ENCODE measurements around the gene MYO18B. TPM values are rescaled to one million over a fixed set of nuclear protein-coding genes. Genes with fewer than 3 reads are reported as not detected.

Gene MYO18B
- total and polyA plus RNA-seq, 2 donors (not counting 1 experiment from before 2014, with no cell fraction given), result 0.15 TPM; not detected in 1

GRCh38 chr22:26057731-26058130 is 315.7 kb downstream of the MYO18B start:
- no peak overlapping the region for H3K4me2 ChIP-seq (replicated peaks; ENCODE audit: low read depth, low read length, poor library complexity, severe bottlenecking)
- H3K9ac ChIP-seq (ENCODE audit: low read length), result no peak overlapping the region
- ATAC-seq (ENCODE audit: low read depth), result no peak
- H3K79me2 ChIP-seq (ENCODE audit: control insufficient read depth, insufficient read depth, low read length), result no peaks in the 10 kb centered on the region
- no peak overlapping the region for H2AFZ ChIP-seq (ENCODE audit: insufficient read depth, low read depth, low read length, poor library complexity, severe bottlenecking)
- Mint-ChIP-seq H3K9me3 (ENCODE audit: insufficient read depth) (no peaks in the 10 kb centered on the region), H3K4me3 (no peak overlapping the region), H3K27me3 (peaks cover 66% of the 10 kb centered on the region), H3K27ac (no peak overlapping the region), H3K4me1 (no peaks in the 10 kb centered on the region)
- no peak for DNase-seq
- H3K4me3 ChIP-seq (ENCODE audit: control extremely low read depth in 1 of 5, extremely low read depth in 1 of 5, insufficient read depth in 1 of 5, low read depth in 2 of 5, low read length in 4 of 5), result no peak overlapping the region
- POLR2A ChIA-PET, result no interaction called here
- H4K20me1 ChIP-seq (ENCODE audit: control insufficient read depth, insufficient read depth, low read length, poor library complexity, severe bottlenecking), result no peaks in the 10 kb centered on the region
- CTCF ChIA-PET, result no interaction called here
- no peaks in the 10 kb centered on the region for H3K9me3 ChIP-seq (ENCODE audit: control extremely low read depth in 1 of 3, control insufficient read depth in 2 of 3, insufficient read depth in 1 of 3, low read length in 2 of 3)
- intact Hi-C loops (cut with micrococcal nuclease), result no loop called here
- H3K36me3 ChIP-seq (replicated peaks in 1 of 2; ENCODE audit: control extremely low read depth in 1 of 2, control insufficient read depth in 1 of 2, extremely low read depth in 1 of 2, insufficient read depth in 2 of 2, low read length in 1 of 2), result no peaks in the 10 kb centered on the region
- peaks cover 0 to 13% (median 0%) of the 10 kb centered on the region in 4 experiments for H3K27me3 ChIP-seq (replicated peaks in 1 of 4; ENCODE audit: control extremely low read depth in 1 of 4, control insufficient read depth in 3 of 4, insufficient read depth in 4 of 4, low read length in 3 of 4)
- H3K27ac ChIP-seq (ENCODE audit: low read length in 2 of 2), result no peak overlapping the region
- TF ChIP-seq CTCF (IDR thresholded peaks at IDR 0.05) (no peak), EZH2 (IDR thresholded peaks at IDR 0.05; ENCODE audit: borderline replicate concordance, insufficient read depth, low read depth, low read length, poor library complexity, severe bottlenecking) (no peak)
- H3K4me1 ChIP-seq (ENCODE audit: control insufficient read depth in 2 of 2, insufficient read depth in 2 of 2, low read length in 2 of 2), result no peaks in the 10 kb centered on the region

GRCh38 chr22:26064048-26064447 is 322.1 kb downstream of the MYO18B start:
- H3K27ac Mint-ChIP-seq, result no peak overlapping the region
- DNase-seq (no peak), ATAC-seq (ENCODE audit: low read depth) (no peak)
- H3K9ac ChIP-seq (ENCODE audit: low read length), result no peak overlapping the region
- no peaks in the 10 kb centered on the region for H3K4me1 Mint-ChIP-seq
- peaks cover 0 to 11% (median 0%) of the 10 kb centered on the region in 4 experiments for H3K27me3 ChIP-seq (replicated peaks in 1 of 4; ENCODE audit: control extremely low read depth in 1 of 4, control insufficient read depth in 3 of 4, insufficient read depth in 4 of 4, low read length in 3 of 4)
- WGBS (ENCODE audit: insufficient coverage), result no CpG with 5 or more reads among the region's 2 CpGs
- no peak overlapping the region for H3K27ac ChIP-seq (ENCODE audit: low read length in 2 of 2)
- no peaks in the 10 kb centered on the region for H3K36me3 ChIP-seq (replicated peaks in 1 of 2; ENCODE audit: control extremely low read depth in 1 of 2, control insufficient read depth in 1 of 2, extremely low read depth in 1 of 2, insufficient read depth in 2 of 2, low read length in 1 of 2)
- no peak overlapping the region for H3K4me3 Mint-ChIP-seq
- no peaks in the 10 kb centered on the region for H3K4me1 ChIP-seq (ENCODE audit: control insufficient read depth in 2 of 2, insufficient read depth in 2 of 2, low read length in 2 of 2)
- CTCF ChIA-PET, result no interaction called here
- H2AFZ ChIP-seq (ENCODE audit: insufficient read depth, low read depth, low read length, poor library complexity, severe bottlenecking), result no peak overlapping the region
- H3K9me3 ChIP-seq (ENCODE audit: control extremely low read depth in 1 of 3, control insufficient read depth in 2 of 3, insufficient read depth in 1 of 3, low read length in 2 of 3), result no peaks in the 10 kb centered on the region
- H4K20me1 ChIP-seq (ENCODE audit: control insufficient read depth, insufficient read depth, low read length, poor library complexity, severe bottlenecking), result no peaks in the 10 kb centered on the region
- no peaks in the 10 kb centered on the region for H3K79me2 ChIP-seq (ENCODE audit: control insufficient read depth, insufficient read depth, low read length)
- no peaks in the 10 kb centered on the region for H3K9me3 Mint-ChIP-seq (ENCODE audit: insufficient read depth)
- POLR2A ChIA-PET, result no interaction called here
- H3K27me3 Mint-ChIP-seq, result peaks cover 47% of the 10 kb centered on the region
- H3K4me2 ChIP-seq (replicated peaks; ENCODE audit: low read depth, low read length, poor library complexity, severe bottlenecking), result no peak overlapping the region
- no peak overlapping the region for H3K4me3 ChIP-seq (ENCODE audit: control extremely low read depth in 1 of 5, extremely low read depth in 1 of 5, insufficient read depth in 1 of 5, low read depth in 2 of 5, low read length in 4 of 5)
- intact Hi-C loops (cut with micrococcal nuclease), result no loop called here
- TF ChIP-seq EZH2 (IDR thresholded peaks at IDR 0.05; ENCODE audit: borderline replicate concordance, insufficient read depth, low read depth, low read length, poor library complexity, severe bottlenecking), result no peak
